ENCODE results near the gene DNAAF6.

GRCh38 chrX:107228486-107228819 is 22.0 kb downstream of the DNAAF6 start:
- TF ChIP-seq POLR2A (IDR thresholded peaks at IDR 0.05; ENCODE audit: low read length), result no peak
- TF ChIP-seq GATA1 (IDR thresholded peaks at IDR 0.05; ENCODE audit: low read depth, low read length), result no peak

All from erythroblast (primary cell).